HepG2 (cell line): ENCODE data around the gene ZMYND8. TPM values are rescaled to one million over a fixed set of nuclear protein-coding genes. Genes with fewer than 3 reads are reported as not detected.
A peak's percentile ranks its signal among the peaks of the same experiment; 100 is the strongest.

Source experiments
- DMTF1 ChIP-seq: sonication (generic); formaldehyde crosslinking; IDR thresholded peaks from 2 replicates; pipeline ENCODE4 v1.4.0; 2020; ENCODE audit warnings: mild to moderate bottlenecking, missing genetic modification reagents
- DR1 ChIP-seq: sonication (generic); formaldehyde crosslinking; IDR thresholded peaks from 2 replicates; pipeline ENCODE4 v1.8.0; 2021; ENCODE audit warnings: mild to moderate bottlenecking, missing genetic modification reagents, inconsistent platforms
- FUBP1 ChIP-seq: sonication (generic); formaldehyde crosslinking; IDR thresholded peaks from 2 replicates; pipeline ENCODE4 v1.5.1; 2020; ENCODE audit warnings: missing genetic modification reagents, mild to moderate bottlenecking, borderline replicate concordance
- TMF1 ChIP-seq: sonication (generic); formaldehyde crosslinking; IDR thresholded peaks from 2 replicates; pipeline ENCODE4 v1.8.1; 2022; ENCODE audit warnings: low read depth, missing genetic modification reagents
- ZFP90 ChIP-seq: sonication (generic); formaldehyde crosslinking; IDR thresholded peaks from 2 replicates; pipeline ENCODE4 v1.8.0; 2022; ENCODE audit warnings: missing genetic modification reagents, mild to moderate bottlenecking, inconsistent platforms, borderline replicate concordance
- polyA plus RNA-seq, 8 experiments: library from polyadenylated mRNA; depleted of rRNA in 3 of 8; stranded (reverse) in 7 of 8; unstranded in 1 of 8; fragments of >200 nt; fragmentation: Illumina TruSeq in 4 of 8; extraction: Trizol in 4 of 8; gene quantifications; 2 replicates each; pipeline versions ENCODE4 v1.2.1 to v1.2.3, GENCODE V29; 2011 to 2016; ENCODE audit warnings: low read depth in 4 of 8, missing spikeins in 1 of 8, mixed read lengths in 1 of 8; ENCODE audit not compliant: insufficient read depth in 1 of 8
- total RNA-seq, 5 experiments: library from RNA; depleted of rRNA; stranded (reverse); fragments of >200 nt; fragmentation: Illumina TruSeq; extraction: Trizol; gene quantifications; 2 replicates each; pipeline ENCODE4 v1.2.3, GENCODE V29; 2016; ENCODE audit warnings: low read depth in 1 of 5
- TF ChIP-seq, protein P1 (sequence below): sonication (generic); formaldehyde crosslinking; IDR thresholded peaks from 2 replicates; pipeline ENCODE4 v1.9.0; 2022; ENCODE audit warnings: missing genetic modification reagents, mild to moderate bottlenecking, borderline replicate concordance

Gene ZMYND8
- total and polyA plus RNA-seq, 2 of the 13 experiments (the other 11 are each of a cell fraction or from before 2014, with no cell fraction given), result 53.9 to 84.7 TPM

DNA sequence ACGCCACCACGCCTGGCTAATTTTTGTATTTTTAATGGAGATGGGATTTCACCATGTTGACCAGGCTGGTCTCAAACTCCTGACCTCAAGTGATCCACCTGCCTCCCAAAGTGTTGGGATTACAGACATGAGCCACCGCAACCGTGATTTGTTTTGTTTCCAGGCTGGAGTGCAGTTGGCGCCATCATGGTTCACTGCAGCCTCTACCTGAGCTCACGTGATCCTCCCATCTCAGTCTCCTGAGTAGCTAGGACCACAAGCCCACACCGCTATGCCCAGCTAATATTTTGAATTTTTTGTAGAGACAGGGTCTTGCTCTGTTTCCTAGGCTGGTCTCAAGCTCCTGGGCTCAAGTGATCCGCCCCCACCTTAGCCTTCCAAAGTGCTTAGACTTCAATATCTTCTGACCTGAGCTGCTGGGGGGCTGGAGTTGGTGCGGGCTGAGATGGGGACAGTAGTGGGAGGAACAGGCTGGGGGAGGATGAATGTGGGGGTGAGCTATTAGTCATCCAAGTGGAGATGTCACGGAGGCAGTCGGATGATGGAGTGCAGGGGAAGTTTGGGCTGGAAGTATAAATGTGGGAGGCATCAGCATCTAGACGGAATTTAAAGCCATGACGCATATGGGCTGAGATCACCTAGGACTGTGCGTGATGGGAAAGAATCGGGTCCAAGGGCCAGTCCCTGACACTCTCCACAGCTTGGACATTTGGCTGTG lies 23.1 kb upstream of the ZMYND8 start (continued):
- TF ChIP-seq DR1 (no peak), DMTF1 (CRISPR knock-in tag) (no peak), ZFP90 (CRISPR knock-in tag) (no peak), TMF1 (no peak), FUBP1 (CRISPR knock-in tag) (no peak)
- TF ChIP-seq, protein P1, sequence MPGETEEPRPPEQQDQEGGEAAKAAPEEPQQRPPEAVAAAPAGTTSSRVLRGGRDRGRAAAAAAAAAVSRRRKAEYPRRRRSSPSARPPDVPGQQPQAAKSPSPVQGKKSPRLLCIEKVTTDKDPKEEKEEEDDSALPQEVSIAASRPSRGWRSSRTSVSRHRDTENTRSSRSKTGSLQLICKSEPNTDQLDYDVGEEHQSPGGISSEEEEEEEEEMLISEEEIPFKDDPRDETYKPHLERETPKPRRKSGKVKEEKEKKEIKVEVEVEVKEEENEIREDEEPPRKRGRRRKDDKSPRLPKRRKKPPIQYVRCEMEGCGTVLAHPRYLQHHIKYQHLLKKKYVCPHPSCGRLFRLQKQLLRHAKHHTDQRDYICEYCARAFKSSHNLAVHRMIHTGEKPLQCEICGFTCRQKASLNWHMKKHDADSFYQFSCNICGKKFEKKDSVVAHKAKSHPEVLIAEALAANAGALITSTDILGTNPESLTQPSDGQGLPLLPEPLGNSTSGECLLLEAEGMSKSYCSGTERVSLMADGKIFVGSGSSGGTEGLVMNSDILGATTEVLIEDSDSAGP (CRISPR knock-in tag), result 0 out of 2 replicates have a peak, but pooled peaks have one; percentile 10
